GM12875 (cell line): ENCODE results near the gene FAM222A.

Experiments used
- H3K4me3 ChIP-seq: one replicate; pipeline ENCODE4 v1.5.1; 2011; ENCODE audit warnings: low read depth, low read length, control low read depth
- TF ChIP-seq, protein P1 (sequence below): IDR thresholded peaks from 2 replicates; pipeline ENCODE4 v1.5.1; 2011; ENCODE audit warnings: low read depth, mild to moderate bottlenecking, control low read depth, inconsistent platforms, low read length, moderate library complexity, borderline replicate concordance; ENCODE audit not compliant: insufficient read depth

The FAM222A gene

DNA sequence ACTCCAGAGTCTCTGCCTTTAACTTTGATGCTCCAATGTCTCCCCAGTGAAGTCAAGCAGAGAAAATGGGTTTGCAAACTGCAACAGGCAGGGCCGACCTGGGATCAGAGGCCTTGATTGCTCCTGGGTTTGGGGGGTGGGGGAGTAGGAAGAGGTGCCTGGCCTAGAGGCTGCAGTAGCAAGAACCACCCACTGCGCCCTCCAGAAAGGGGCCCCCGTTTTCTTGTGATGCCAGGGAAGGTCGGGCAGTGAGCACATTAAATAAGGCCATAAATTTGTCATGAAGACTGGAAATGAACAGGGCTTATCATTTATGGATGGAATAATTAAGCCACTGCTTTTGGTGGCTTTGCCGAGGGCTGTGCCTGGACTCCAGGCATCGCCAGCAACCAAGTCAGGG is 38.2 kb upstream of the FAM222A start:
- TF ChIP-seq, protein P1, sequence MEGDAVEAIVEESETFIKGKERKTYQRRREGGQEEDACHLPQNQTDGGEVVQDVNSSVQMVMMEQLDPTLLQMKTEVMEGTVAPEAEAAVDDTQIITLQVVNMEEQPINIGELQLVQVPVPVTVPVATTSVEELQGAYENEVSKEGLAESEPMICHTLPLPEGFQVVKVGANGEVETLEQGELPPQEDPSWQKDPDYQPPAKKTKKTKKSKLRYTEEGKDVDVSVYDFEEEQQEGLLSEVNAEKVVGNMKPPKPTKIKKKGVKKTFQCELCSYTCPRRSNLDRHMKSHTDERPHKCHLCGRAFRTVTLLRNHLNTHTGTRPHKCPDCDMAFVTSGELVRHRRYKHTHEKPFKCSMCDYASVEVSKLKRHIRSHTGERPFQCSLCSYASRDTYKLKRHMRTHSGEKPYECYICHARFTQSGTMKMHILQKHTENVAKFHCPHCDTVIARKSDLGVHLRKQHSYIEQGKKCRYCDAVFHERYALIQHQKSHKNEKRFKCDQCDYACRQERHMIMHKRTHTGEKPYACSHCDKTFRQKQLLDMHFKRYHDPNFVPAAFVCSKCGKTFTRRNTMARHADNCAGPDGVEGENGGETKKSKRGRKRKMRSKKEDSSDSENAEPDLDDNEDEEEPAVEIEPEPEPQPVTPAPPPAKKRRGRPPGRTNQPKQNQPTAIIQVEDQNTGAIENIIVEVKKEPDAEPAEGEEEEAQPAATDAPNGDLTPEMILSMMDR: no peak
- no peak overlapping the region for H3K4me3 ChIP-seq

DNA sequence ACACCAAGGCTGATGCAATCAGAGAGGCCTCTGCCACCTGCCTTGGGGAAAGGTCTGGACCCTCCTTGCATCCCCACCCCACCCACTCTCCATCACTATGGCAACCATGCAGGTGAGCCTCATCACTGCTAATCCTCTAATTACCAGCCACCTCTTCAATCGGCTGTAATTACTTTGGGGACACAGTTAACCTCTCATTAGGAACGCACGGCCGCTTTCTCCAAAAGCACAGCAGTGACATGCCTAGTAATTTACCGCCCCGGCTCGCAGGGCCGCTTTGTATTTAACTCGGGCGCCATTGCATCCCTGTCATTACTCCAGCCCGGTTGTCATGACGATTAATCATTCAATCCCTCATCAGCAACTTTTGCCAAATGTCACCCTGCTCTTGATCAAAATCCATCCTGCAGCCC is 36.3 kb upstream of the FAM222A start:
- H3K4me3 ChIP-seq: no peak overlapping the region
- TF ChIP-seq, protein P1: no peak

DNA sequence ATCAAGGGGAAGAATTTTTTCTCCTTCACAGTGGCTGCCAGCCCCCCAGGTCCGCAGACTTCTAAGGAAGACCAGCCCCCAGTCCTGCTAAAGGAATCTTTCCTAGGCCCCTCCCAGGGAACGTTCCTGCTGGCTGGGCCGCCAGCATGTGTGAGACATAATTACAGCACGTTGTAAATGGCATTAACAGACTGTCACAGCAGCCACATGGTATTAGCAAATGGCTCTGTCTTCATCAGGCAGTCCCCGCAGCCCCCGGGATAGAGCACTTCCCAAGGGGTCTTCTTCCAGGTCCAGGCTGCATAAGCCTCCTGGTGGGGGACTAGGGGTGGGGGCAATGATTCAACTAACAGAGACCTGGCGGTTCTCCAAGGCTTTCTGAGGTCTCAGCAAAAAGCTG is 34.9 kb upstream of the FAM222A start:
- TF ChIP-seq, protein P1: no peak
- H3K4me3 ChIP-seq: no peak overlapping the region

DNA sequence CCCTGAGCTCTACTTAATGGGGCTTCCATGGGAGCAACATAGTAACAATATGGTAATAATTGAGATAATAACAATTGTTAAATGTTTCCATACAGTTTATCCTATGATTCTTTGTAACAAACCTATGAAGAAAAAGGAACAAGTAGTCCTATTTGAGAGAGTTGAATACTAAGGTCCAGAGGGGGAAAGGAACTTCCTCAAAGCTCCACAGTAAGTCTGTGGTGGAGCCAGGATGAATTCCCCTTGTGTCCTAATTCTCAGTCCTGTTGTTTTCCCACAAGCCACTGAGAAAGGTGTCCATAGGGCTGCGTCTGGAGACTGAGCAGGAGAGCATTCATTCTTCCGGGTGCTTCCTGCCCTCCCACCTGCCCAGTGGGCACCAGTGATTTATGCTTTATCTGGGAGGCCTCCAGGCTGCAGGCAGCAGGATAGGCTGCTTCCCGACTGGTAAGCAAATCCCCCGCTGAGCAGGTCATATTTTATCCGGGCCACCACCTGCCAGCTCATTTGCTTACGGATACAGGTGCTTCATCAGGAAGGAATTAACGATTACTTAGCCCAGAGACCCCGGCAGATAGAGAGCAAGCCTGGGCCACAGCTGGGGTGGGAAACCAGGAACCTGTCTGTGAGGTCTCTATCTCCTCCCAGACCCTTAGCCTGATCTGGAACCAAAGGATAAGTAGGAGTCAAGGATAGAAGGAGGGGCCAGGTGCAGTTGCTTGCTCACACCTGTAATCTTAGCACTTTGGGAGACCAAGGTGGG is 33.9 kb upstream of the FAM222A start:
- no peak overlapping the region for H3K4me3 ChIP-seq
- TF ChIP-seq, protein P1: no peak

DNA sequence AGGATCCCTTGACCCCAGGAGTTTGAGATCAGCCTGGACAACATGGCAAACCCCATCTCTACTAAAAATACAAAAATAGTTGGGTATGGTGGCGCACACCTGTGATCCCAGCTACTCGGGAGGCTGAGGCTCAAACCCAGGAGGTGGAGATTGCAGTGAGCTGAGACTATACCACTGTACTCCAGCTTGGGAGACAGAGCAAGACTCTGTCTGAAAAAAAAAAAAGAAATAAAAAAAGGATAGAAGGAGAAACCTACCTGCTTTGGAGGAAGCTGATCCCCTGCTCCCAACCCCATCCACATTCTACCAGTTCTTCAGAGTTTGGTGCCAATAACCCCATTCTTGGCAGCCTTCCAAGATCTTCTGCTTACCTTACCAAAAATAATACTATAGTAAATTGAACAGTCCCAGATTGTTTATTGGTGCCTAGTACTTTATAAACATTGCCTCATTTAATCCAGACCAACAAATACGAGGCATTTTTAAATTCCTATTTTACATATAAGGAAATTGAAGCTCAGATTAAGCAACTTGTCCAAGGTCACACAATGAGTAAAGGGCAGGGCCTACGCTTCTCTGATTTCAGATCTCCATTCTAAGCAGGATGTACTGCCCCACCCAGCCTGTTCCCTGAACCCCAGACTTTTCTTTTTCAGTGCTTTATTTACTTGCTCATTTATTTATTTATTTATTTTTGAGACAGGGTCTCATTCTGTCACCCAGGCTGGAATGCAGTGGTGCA is 33.2 kb upstream of the FAM222A start:
- TF ChIP-seq, protein P1: no peak
- no peak overlapping the region for H3K4me3 ChIP-seq

DNA sequence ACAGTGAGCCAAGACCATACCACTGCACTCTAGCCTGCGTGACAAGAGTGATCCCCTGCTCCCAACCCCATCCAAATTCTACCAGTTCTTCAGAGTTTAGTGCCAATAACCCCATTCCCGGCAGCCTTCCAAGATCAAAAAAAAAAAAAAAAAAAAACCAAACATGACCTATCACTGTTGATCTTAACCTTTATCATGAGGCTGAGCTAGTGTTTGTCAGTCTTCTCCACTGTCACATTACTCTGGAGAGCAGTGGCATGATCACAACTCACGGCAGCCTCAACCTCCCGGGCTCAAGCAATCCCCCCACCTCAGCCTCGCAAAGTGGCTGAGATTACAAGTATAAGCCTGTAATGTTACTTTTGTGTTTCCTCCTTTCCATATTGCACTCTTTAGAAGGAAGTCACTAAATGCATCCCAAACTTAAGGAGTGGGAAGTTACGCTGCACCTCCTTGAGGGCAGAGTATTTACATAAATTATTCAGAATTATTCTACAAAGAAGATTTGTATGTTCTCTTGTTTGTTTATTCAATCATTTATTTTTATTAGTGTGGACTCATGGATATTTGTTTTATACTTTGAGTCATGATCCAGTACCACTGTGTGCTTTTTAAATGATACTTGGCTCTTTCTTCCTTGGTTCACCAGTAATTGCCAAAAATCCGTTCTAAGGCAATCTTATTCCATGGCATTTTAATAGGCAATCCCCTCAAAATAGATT is 31.5 kb upstream of the FAM222A start:
- H3K4me3 ChIP-seq: no peak overlapping the region
- TF ChIP-seq, protein P1: no peak
